GM12873 (cell line): ENCODE results near the gene SFRP5.

ENCODE experiments used
- CTCF ChIP-seq: IDR thresholded peaks from 2 replicates; pipeline ENCODE4 v1.5.1; 2012; ENCODE audit warnings: low read depth, mild to moderate bottlenecking, moderate library complexity, low read length, control low read depth; ENCODE audit not compliant: insufficient read depth; ENCODE audit errors: missing control alignments

Gene SFRP5

GRCh38 chr10:97771913-97772823 lies at the start of gene SFRP5:
TSS of gene SFRP5 (minus strand) at chr10:97771999. CDS start at chr10:97771833, 166 bp downstream.
- TF ChIP-seq CTCF = no peak

GRCh38 chr10:97820096-97820704 lies 48.4 kb upstream of the SFRP5 start:
- no peak for TF ChIP-seq CTCF

GRCh38 chr10:97818572-97818971 lies 46.8 kb upstream of the SFRP5 start:
- TF ChIP-seq CTCF = no peak

GRCh38 chr10:97816609-97817008 lies 44.8 kb upstream of the SFRP5 start:
- TF ChIP-seq CTCF = no peak

GRCh38 chr10:97814996-97815395 lies 43.2 kb upstream of the SFRP5 start:
- no peak for TF ChIP-seq CTCF

- TF ChIP-seq CTCF = no peak
Measured at GRCh38 chr10:97813311-97813710, 41.5 kb upstream of the SFRP5 start.

GRCh38 chr10:97812696-97813095 lies 40.9 kb upstream of the SFRP5 start:
- no peak for TF ChIP-seq CTCF
